Peyer's patch (tissue), 4 donors: Measurements from ENCODE around the gene S100A8. TPM values are rescaled to one million over a fixed set of nuclear protein-coding genes. Genes with fewer than 3 reads are reported as not detected.

ENCODE experiments used
- DNase-seq, 3 donors: peaks; one replicate each; pipeline ENCODE4 v3.0.0-alpha.2; 2017 to 2019
- H3K27ac ChIP-seq, 4 donors: fragments of 200-600 bp; sonication (generic); one replicate each; pipeline ENCODE4 v1.5.1; 2016 to 2019
- H3K27me3 ChIP-seq, 2 donors: fragments of 200-600 bp; sonication (generic); one replicate each; pipeline ENCODE4 v1.5.1; 2019
- H3K36me3 ChIP-seq, 3 donors: fragments of 200-600 bp; sonication (generic); one replicate each; pipeline ENCODE4 v1.5.1; 2016 to 2019
- H3K4me1 ChIP-seq, 4 donors: fragments of 200-600 bp; sonication (generic); one replicate each; pipeline ENCODE4 v1.5.1; 2016 to 2019
- H3K4me3 ChIP-seq, 4 donors: fragments of 200-600 bp; sonication (generic); 1 replicate in 3 of 4; 2 replicates in 1 of 4; pipeline ENCODE4 v1.5.1; 2016 to 2019; ENCODE audit warnings: mild to moderate bottlenecking in 1 of 4
- H3K9me3 ChIP-seq, 4 donors: fragments of 200-600 bp; sonication (generic); one replicate each; pipeline ENCODE4 v1.5.1; 2016 to 2019; ENCODE audit warnings: mild to moderate bottlenecking in 1 of 4
- POLR2A ChIP-seq, 2 donors: fragments of 450-650 bp; IDR thresholded peaks; one replicate each; pipeline ENCODE4 v1.5.1; 2017; ENCODE audit warnings: antibody characterized with exemption in 2 of 2, mild to moderate bottlenecking in 2 of 2, moderate library complexity in 2 of 2
- total RNA-seq, 4 donors: library from RNA; depleted of rRNA; stranded (reverse); fragments of >200 nt; gene quantifications; one replicate each; pipeline ENCODE4 v1.1.0, GENCODE V29; 2016
- TF ChIP-seq, protein P1 (sequence below), 6 experiments: fragments of 450-650 bp in 4 of 6; fragments of 200-600 bp in 2 of 6; sonication (generic) in 1 of 6; IDR thresholded peaks; one replicate each; pipeline ENCODE4 v1.5.1; 2017 to 2019; ENCODE audit warnings: antibody characterized with exemption in 6 of 6, mild to moderate bottlenecking in 3 of 6, moderate library complexity in 1 of 6

S100A8 gene
- total RNA-seq, 4 donors from 2014 or later, result 7.6 to 9.8 TPM; not detected in 2

DNA sequence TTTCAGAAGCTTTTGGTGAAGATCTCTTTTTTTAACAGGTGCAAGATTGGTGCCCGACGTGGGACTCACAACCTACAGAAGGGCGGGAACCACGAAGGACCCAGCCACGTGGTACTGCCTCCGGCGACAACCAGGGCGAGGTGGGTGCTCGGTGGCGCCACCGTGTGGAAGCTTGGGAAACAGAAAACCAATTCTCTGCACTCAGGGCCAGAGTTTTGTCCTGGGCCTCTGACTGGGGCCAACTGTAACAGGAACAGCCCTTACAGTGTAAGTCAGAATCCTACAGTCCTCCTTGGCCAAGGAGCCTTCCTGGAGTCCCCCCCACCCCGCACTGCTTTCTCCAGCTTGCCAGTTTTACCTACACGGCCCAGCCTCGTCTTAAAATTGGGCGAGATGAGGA is 13.9 kb upstream of the S100A8 start:
- DNase-seq, result peak in 1 of 3 donors; percentile 55
- no peak overlapping the region for H3K4me3 ChIP-seq
- H3K27ac ChIP-seq, result no peak overlapping the region
- TF ChIP-seq, protein P1, sequence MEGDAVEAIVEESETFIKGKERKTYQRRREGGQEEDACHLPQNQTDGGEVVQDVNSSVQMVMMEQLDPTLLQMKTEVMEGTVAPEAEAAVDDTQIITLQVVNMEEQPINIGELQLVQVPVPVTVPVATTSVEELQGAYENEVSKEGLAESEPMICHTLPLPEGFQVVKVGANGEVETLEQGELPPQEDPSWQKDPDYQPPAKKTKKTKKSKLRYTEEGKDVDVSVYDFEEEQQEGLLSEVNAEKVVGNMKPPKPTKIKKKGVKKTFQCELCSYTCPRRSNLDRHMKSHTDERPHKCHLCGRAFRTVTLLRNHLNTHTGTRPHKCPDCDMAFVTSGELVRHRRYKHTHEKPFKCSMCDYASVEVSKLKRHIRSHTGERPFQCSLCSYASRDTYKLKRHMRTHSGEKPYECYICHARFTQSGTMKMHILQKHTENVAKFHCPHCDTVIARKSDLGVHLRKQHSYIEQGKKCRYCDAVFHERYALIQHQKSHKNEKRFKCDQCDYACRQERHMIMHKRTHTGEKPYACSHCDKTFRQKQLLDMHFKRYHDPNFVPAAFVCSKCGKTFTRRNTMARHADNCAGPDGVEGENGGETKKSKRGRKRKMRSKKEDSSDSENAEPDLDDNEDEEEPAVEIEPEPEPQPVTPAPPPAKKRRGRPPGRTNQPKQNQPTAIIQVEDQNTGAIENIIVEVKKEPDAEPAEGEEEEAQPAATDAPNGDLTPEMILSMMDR (IDR thresholded peaks at IDR 0.05), result peak in 5 of 6 experiments; percentile 24 to 50 (median 38)
- TF ChIP-seq POLR2A (IDR thresholded peaks at IDR 0.05), result no peak
- H3K36me3 ChIP-seq, result no peaks in the 10 kb centered on the region
- no peaks in the 10 kb centered on the region for H3K9me3 ChIP-seq
- no peaks in the 10 kb centered on the region for H3K4me1 ChIP-seq
- H3K27me3 ChIP-seq, result no peaks in the 10 kb centered on the region

DNA sequence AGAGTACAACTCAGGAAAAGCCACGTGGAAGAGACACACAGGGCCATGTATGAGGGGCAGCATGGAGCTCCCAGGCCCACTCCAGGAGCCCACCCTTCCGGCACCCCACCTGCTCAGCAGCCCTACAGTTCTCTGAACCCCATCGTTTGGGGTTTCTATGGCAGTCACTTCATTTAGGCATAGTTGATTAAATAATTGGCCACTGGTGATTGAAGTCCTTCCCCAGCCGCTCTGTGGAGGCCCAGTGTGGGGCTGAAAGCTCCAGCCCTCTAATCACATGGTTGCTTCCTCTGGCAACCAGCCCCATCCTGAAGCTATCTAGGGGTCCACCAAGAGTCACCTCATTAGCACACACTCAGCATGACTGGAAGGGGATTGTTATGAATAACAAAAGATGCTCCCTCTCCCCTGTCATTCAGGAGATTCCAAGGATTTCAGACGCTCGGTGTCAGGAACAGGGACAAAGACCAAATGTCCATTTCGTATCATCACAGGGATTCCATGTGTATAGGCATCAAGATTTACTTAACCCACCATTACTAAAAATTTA is 13.3 kb upstream of the S100A8 start:
- no peaks in the 10 kb centered on the region for H3K27me3 ChIP-seq
- TF ChIP-seq, protein P1 (IDR thresholded peaks at IDR 0.05), result no peak
- TF ChIP-seq POLR2A (IDR thresholded peaks at IDR 0.05), result no peak
- DNase-seq, result no peak
- H3K9me3 ChIP-seq, result no peaks in the 10 kb centered on the region
- H3K4me3 ChIP-seq, result no peak overlapping the region
- no peak overlapping the region for H3K27ac ChIP-seq
- H3K36me3 ChIP-seq, result no peaks in the 10 kb centered on the region
- no peaks in the 10 kb centered on the region for H3K4me1 ChIP-seq

DNA sequence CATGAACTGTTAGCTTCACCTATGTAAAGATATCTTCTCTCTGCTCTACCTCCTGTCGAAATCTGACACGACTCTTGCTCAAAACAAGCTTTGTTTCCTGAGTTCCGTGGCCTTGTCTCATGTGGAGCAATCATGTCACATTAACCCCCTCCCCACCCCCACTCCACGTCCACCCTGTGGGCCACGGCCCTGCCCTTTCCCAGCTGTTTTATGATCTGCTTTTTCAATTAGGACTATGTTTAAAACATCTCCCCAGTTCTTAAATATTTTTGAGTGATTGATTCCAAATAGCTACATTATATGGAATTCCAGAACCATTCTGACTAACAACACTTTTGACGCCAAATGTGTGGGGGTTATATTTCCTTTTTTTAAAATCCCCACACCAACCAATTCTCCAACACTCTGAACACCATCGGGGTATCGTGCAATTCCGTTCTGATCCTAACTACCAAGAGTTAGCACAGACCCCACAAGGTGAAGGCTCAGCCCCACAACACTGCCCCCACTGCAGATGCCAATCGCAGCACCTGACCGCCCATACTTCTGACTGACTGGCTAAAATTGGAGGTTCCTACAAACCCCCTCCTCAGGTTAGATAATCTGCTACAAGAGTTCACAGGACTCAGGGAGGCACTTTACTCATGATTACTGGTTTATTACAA is 12.7 kb upstream of the S100A8 start:
- H3K27ac ChIP-seq, result no peak overlapping the region
- DNase-seq, result no peak

DNA sequence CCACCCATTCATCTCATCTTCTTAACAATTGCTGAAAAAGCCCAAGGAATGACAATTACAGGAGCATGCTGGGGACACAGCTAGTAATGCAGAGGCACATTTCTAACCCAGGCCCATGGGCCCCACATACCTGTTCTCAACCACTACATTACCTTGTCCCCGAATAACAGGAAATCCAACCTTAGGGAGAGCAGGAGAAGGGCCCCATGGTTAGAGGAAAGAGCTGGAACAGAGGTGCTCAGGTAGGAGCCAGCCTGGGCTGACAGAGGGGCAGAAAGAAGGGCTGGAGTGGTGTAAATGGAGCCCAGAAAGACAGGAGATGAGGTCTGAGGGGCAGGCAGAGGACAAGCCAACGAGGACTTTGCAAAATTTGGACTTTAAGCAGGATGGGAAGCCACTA is 11.4 kb upstream of the S100A8 start:
- Histone ChIP-seq H3K27me3 (no peaks in the 10 kb centered on the region), H3K27ac (no peak overlapping the region)
- TF ChIP-seq, protein P1 (IDR thresholded peaks at IDR 0.05), result no peak
- no peak for TF ChIP-seq POLR2A (IDR thresholded peaks at IDR 0.05)

More for the DNA sequence above, 12.7 kb upstream of the S100A8 start:
- Histone ChIP-seq H3K9me3 (no peaks in the 10 kb centered on the region), H3K27me3 (no peaks in the 10 kb centered on the region), H3K4me3 (no peak overlapping the region), H3K36me3 (no peaks in the 10 kb centered on the region), H3K4me1 (no peaks in the 10 kb centered on the region)
- TF ChIP-seq, protein P1 (IDR thresholded peaks at IDR 0.05), result no peak
- TF ChIP-seq POLR2A (IDR thresholded peaks at IDR 0.05), result no peak

DNA sequence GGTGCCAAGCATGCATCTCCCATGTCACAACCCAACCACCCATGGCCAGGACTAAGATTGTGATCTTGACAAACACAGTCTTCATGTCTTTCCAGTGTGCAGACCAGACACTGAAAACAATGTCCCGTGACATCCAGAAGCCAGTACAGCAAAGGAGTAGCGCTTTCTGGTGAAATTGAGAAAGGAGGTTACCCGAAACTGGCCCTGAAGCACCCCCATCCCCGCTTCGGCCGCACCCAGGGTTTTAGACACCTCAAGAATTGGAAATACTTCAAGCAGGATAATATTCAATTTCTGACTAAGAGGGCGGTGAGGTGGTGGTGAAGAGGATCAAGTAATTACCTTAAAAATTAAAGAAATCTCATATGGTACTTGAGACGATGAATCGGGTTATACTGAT is 10.6 kb upstream of the S100A8 start:
- TF ChIP-seq, protein P1 (IDR thresholded peaks at IDR 0.05), result no peak
- no peak for TF ChIP-seq POLR2A (IDR thresholded peaks at IDR 0.05)
- H3K9me3 ChIP-seq, result no peaks in the 10 kb centered on the region
- no peaks in the 10 kb centered on the region for H3K4me1 ChIP-seq
- H3K4me3 ChIP-seq, result no peak overlapping the region
- H3K27ac ChIP-seq, result no peak overlapping the region
- no peaks in the 10 kb centered on the region for H3K27me3 ChIP-seq
- DNase-seq, result no peak
- no peaks in the 10 kb centered on the region for H3K36me3 ChIP-seq

More for the DNA sequence above, 11.4 kb upstream of the S100A8 start:
- Histone ChIP-seq H3K4me1 (no peaks in the 10 kb centered on the region), H3K4me3 (no peak overlapping the region), H3K36me3 (no peaks in the 10 kb centered on the region), H3K9me3 (no peaks in the 10 kb centered on the region)
- DNase-seq, result no peak
